Colonic mucosa (tissue), 4 donors: Measurements from ENCODE around the gene PSMB1. TPM values are rescaled to one million over a fixed set of nuclear protein-coding genes. Genes with fewer than 3 reads are reported as not detected.
A peak's percentile ranks its signal among the peaks of the same experiment; 100 is the strongest.

Experiments used
- DNase-seq: peaks from one replicate; pipeline ENCODE4 v3.0.0-alpha.2; 2020
- H3K27ac ChIP-seq: fragments of 200-600 bp; one replicate; pipeline ENCODE4 v1.8.0; 2021
- H3K27me3 ChIP-seq: fragments of 200-600 bp; one replicate; pipeline ENCODE4 v1.8.0; 2021
- H3K36me3 ChIP-seq: fragments of 200-600 bp; one replicate; pipeline ENCODE4 v1.8.0; 2021
- H3K4me1 ChIP-seq: fragments of 200-600 bp; one replicate; pipeline ENCODE4 v1.8.0; 2021; ENCODE audit warnings: mild to moderate bottlenecking
- H3K4me3 ChIP-seq: fragments of 200-600 bp; one replicate; pipeline ENCODE4 v1.8.0; 2021
- H3K9ac ChIP-seq, 2 donors: one replicate each; pipeline ENCODE4 v1.7.0; 2013; ENCODE audit warnings: control low read depth in 2 of 2, low read depth in 2 of 2, low read length in 2 of 2
- H3K9me3 ChIP-seq: fragments of 200-600 bp; one replicate; pipeline ENCODE4 v1.8.0; 2021
- intact Hi-C: fragments of 100-400 bp; cut with DNase I; formaldehyde crosslinking; loops from one replicate; pipeline ENCODE4 v1.14.1; 2022
- total RNA-seq, 2 donors: library from RNA; stranded (reverse); fragmentation: NEBNext Ultra II Directional in 1 of 2; extraction: Animal tissue kit (Norgen Biotek cat#: 25700) in 1 of 2; gene quantifications; one replicate each; pipeline ENCODE4 v1.2.1, GENCODE V29; 2021
- TF ChIP-seq, protein P1 (sequence below): fragments of 200-600 bp; IDR thresholded peaks from one replicate; pipeline ENCODE4 v1.8.0; 2022; ENCODE audit warnings: antibody characterized with exemption, mild to moderate bottlenecking
- donor health status: healthy.
- donor health status: DM: no; HTN: no; CAD: no.
- donor health status: DM: no; HTN: no; CAD: no.

Gene PSMB1
- total RNA-seq, 2 donors from 2014 or later = 140 to 172 TPM

GRCh38 chr6:170524172-170524502 lies 29.0 kb downstream of the PSMB1 start:
- intact Hi-C loops = loop anchor here (10.0 kb wide), 1 partner anchor 729 kb away; no protein-coding TSS in a partner anchor
- DNase-seq = no peak
- H3K9me3 ChIP-seq = no peaks in the 10 kb centered on the region
- H3K4me1 ChIP-seq = no peaks in the 10 kb centered on the region
- H3K9ac ChIP-seq = no peak overlapping the region
- no peaks in the 10 kb centered on the region for H3K36me3 ChIP-seq
- TF ChIP-seq, protein P1, sequence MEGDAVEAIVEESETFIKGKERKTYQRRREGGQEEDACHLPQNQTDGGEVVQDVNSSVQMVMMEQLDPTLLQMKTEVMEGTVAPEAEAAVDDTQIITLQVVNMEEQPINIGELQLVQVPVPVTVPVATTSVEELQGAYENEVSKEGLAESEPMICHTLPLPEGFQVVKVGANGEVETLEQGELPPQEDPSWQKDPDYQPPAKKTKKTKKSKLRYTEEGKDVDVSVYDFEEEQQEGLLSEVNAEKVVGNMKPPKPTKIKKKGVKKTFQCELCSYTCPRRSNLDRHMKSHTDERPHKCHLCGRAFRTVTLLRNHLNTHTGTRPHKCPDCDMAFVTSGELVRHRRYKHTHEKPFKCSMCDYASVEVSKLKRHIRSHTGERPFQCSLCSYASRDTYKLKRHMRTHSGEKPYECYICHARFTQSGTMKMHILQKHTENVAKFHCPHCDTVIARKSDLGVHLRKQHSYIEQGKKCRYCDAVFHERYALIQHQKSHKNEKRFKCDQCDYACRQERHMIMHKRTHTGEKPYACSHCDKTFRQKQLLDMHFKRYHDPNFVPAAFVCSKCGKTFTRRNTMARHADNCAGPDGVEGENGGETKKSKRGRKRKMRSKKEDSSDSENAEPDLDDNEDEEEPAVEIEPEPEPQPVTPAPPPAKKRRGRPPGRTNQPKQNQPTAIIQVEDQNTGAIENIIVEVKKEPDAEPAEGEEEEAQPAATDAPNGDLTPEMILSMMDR = no peak
- H3K4me3 ChIP-seq = no peak overlapping the region
- no peak overlapping the region for H3K27ac ChIP-seq
- no peaks in the 10 kb centered on the region for H3K27me3 ChIP-seq

- TF ChIP-seq, protein P1 = no peak
- intact Hi-C loops = loop anchor here (10.0 kb wide), 1 partner anchor 729 kb away; no protein-coding TSS in a partner anchor
- H3K9me3 ChIP-seq = no peaks in the 10 kb centered on the region
- no peaks in the 10 kb centered on the region for H3K4me1 ChIP-seq
- no peak overlapping the region for H3K27ac ChIP-seq
- H3K9ac ChIP-seq = no peak overlapping the region
- no peaks in the 10 kb centered on the region for H3K36me3 ChIP-seq
- no peak for DNase-seq
- no peaks in the 10 kb centered on the region for H3K27me3 ChIP-seq
- no peak overlapping the region for H3K4me3 ChIP-seq
Measured at GRCh38 chr6:170523256-170524171, 29.6 kb downstream of the PSMB1 start.

DNA sequence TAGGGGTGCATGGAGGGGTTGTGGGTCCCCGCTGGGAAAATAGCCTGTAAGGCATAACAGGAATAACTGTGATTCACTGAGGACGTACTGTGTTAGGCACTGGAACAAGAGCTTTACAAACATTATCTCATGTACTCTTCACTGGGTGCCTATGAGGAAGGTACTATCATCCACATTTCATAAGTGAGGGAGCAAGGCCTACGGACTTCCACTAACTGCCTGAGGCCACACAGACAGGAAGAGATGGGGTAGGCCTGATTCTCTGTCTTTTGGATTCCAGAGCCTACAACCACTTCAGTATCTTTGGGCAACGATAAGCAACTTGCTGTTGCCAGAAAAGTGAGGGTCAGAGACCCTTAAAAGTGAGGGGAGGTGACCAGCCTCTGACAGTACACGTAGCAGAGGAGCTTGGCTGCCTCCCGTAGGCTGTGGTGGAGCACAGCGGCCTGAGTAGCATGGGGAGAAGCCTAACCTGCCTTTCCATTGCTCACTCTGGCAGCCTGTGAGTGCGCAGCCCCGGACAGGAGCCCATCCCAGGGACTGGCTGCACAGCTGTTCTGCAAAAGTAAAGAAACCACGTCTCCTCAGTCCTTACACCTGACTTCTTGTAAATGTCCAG lies 30.4 kb downstream of the PSMB1 start:
- Histone ChIP-seq H3K4me1 (no peaks in the 10 kb centered on the region), H3K36me3 (no peaks in the 10 kb centered on the region), H3K27ac (no peak overlapping the region), H3K27me3 (no peaks in the 10 kb centered on the region), H3K9ac (no peak overlapping the region), H3K4me3 (no peak overlapping the region), H3K9me3 (no peaks in the 10 kb centered on the region)
- intact Hi-C loops = loop anchor here (10.0 kb wide), 1 partner anchor 728 kb away; no protein-coding TSS in a partner anchor
- TF ChIP-seq, protein P1 = no peak
- no peak for DNase-seq

- Histone ChIP-seq H3K36me3 (no peaks in the 10 kb centered on the region), H3K9me3 (no peaks in the 10 kb centered on the region), H3K4me1 (no peaks in the 10 kb centered on the region), H3K4me3 (no peak overlapping the region), H3K9ac (no peak overlapping the region), H3K27me3 (no peaks in the 10 kb centered on the region), H3K27ac (no peak overlapping the region)
- DNase-seq = peak; percentile 34
- intact Hi-C loops = loop anchor here (5.0 kb wide), 1 partner anchor 565 kb away; no protein-coding TSS in a partner anchor
- TF ChIP-seq, protein P1 = peak; percentile 75
Measured at GRCh38 chr6:170516783-170517616, 36.1 kb downstream of the PSMB1 start.

GRCh38 chr6:170514908-170515307 lies 38.2 kb downstream of the PSMB1 start:
- Histone ChIP-seq H3K9ac (no peak overlapping the region), H3K9me3 (no peaks in the 10 kb centered on the region), H3K27me3 (no peaks in the 10 kb centered on the region), H3K4me3 (no peak overlapping the region), H3K4me1 (no peaks in the 10 kb centered on the region), H3K36me3 (no peaks in the 10 kb centered on the region), H3K27ac (no peak overlapping the region)
- DNase-seq = no peak
- intact Hi-C loops = loop anchor here (5.0 kb wide), 1 partner anchor 563 kb away; no protein-coding TSS in a partner anchor
- TF ChIP-seq, protein P1 = no peak
